Fibroblast of lung (primary cell): Measurements from ENCODE around the gene CELF2.

Experiments
- CTCF ChIP-seq, 2 donors: IDR thresholded peaks in 1 of 2; conservative IDR thresholded peaks in 1 of 2; 1 replicate in 1 of 2; 2 replicates in 1 of 2; pipeline ENCODE4 v1.5.1; 2011 to 2012; ENCODE audit warnings: low read length in 2 of 2, control low read depth in 1 of 2, inconsistent platforms in 1 of 2, low read depth in 1 of 2, mild to moderate bottlenecking in 1 of 2
- EZH2 ChIP-seq: IDR thresholded peaks from 2 replicates; pipeline ENCODE4 v1.5.1; 2012; ENCODE audit warnings: low read length, control low read depth, mild to moderate bottlenecking; ENCODE audit errors: missing control alignments

- TF ChIP-seq CTCF (conservative IDR thresholded peaks at IDR 0.05 in 1 of 2, IDR thresholded peaks at IDR 0.05 in 1 of 2; ENCODE audit: low read depth in 1 of 2, low read length in 2 of 2) (no peak), EZH2 (no peak)
These were observed 24.5 kb upstream of the CELF2 start for GRCh38 chr10:10992961-10993714.
